HepG2 (cell line): ENCODE results near the gene UNC13D. TPM values are rescaled to one million over a fixed set of nuclear protein-coding genes. Genes with fewer than 3 reads are reported as not detected.

Experiments used
- BRD4 ChIP-seq: sonication (generic); formaldehyde crosslinking; IDR thresholded peaks from 2 replicates; pipeline ENCODE4 v1.4.0; 2020; ENCODE audit warnings: missing genetic modification reagents
- CHCHD3 ChIP-seq: sonication (generic); formaldehyde crosslinking; IDR thresholded peaks from 2 replicates; pipeline ENCODE4 v1.8.0; 2022; ENCODE audit warnings: mild to moderate bottlenecking, missing genetic modification reagents, moderate library complexity
- HINFP ChIP-seq: sonication (generic); formaldehyde crosslinking; IDR thresholded peaks from 2 replicates; pipeline ENCODE4 v1.4.0; 2020; ENCODE audit warnings: low read depth, mild to moderate bottlenecking, missing genetic modification reagents
- LCORL ChIP-seq, 2 experiments: fragments of 450-650 bp in 1 of 2; sonication (generic) in 1 of 2; formaldehyde crosslinking in 1 of 2; IDR thresholded peaks; 2 replicates each; pipeline versions ENCODE4 v1.5.0 to v1.6.1; 2017 to 2020; ENCODE audit warnings: antibody characterized with exemption in 1 of 2, missing genetic modification reagents in 1 of 2
- NONO ChIP-seq, 2 experiments: fragments of 450-650 bp in 1 of 2; sonication (generic) in 1 of 2; formaldehyde crosslinking in 1 of 2; IDR thresholded peaks in 1 of 2; conservative IDR thresholded peaks in 1 of 2; 2 replicates each; pipeline versions ENCODE4 v1.6.1 to v1.8.0; 2017 to 2022; ENCODE audit warnings: mild to moderate bottlenecking in 1 of 2, missing genetic modification reagents in 1 of 2, moderate library complexity in 1 of 2
- NR2F1 ChIP-seq, 2 experiments: fragments of 450-650 bp in 1 of 2; formaldehyde crosslinking in 1 of 2; IDR thresholded peaks; 2 replicates each; pipeline versions ENCODE4 v1.5.0 to v1.6.1; 2016 to 2020; ENCODE audit warnings: mild to moderate bottlenecking in 1 of 2, missing compliant biosample characterization in 1 of 2, missing genetic modification reagents in 1 of 2, moderate library complexity in 1 of 2
- TRAFD1 ChIP-seq: sonication (generic); formaldehyde crosslinking; IDR thresholded peaks from 2 replicates; pipeline ENCODE4 v1.5.1; 2020; ENCODE audit warnings: missing genetic modification reagents, mild to moderate bottlenecking, borderline replicate concordance
- ZNF12 ChIP-seq: sonication (generic); formaldehyde crosslinking; IDR thresholded peaks from 2 replicates; pipeline ENCODE4 v1.5.0; 2020; ENCODE audit warnings: missing genetic modification reagents
- ZNF501 ChIP-seq: sonication (generic); formaldehyde crosslinking; IDR thresholded peaks from 2 replicates; pipeline ENCODE4 v1.5.1; 2020; ENCODE audit warnings: mild to moderate bottlenecking, moderate library complexity, missing genetic modification reagents
- ZNF549 ChIP-seq: sonication (generic); formaldehyde crosslinking; IDR thresholded peaks from 2 replicates; pipeline ENCODE4 v1.5.0; 2020; ENCODE audit warnings: missing genetic modification reagents
- ZNF567 ChIP-seq: sonication (generic); formaldehyde crosslinking; IDR thresholded peaks from 2 replicates; pipeline ENCODE4 v1.8.1; 2023; ENCODE audit warnings: mild to moderate bottlenecking, missing genetic modification reagents, borderline replicate concordance
- ZNF660 ChIP-seq: sonication (generic); formaldehyde crosslinking; IDR thresholded peaks from 2 replicates; pipeline ENCODE4 v1.5.1; 2020; ENCODE audit warnings: mild to moderate bottlenecking, low read depth, missing genetic modification reagents, borderline replicate concordance
- ZNF788 ChIP-seq: sonication (generic); formaldehyde crosslinking; IDR thresholded peaks from 2 replicates; pipeline ENCODE4 v1.5.0; 2020; ENCODE audit warnings: mild to moderate bottlenecking, missing genetic modification reagents, borderline replicate concordance
- ZSCAN12 ChIP-seq: sonication (generic); formaldehyde crosslinking; IDR thresholded peaks from 2 replicates; pipeline ENCODE4 v1.9.0; 2021; ENCODE audit warnings: mild to moderate bottlenecking, missing genetic modification reagents
- polyA plus RNA-seq, 8 experiments: library from polyadenylated mRNA; depleted of rRNA in 3 of 8; stranded (reverse) in 7 of 8; unstranded in 1 of 8; fragments of >200 nt; fragmentation: Illumina TruSeq in 4 of 8; extraction: Trizol in 4 of 8; gene quantifications; 2 replicates each; pipeline versions ENCODE4 v1.2.1 to v1.2.3, GENCODE V29; 2011 to 2016; ENCODE audit warnings: low read depth in 4 of 8, missing spikeins in 1 of 8, mixed read lengths in 1 of 8; ENCODE audit not compliant: insufficient read depth in 1 of 8
- total RNA-seq, 5 experiments: library from RNA; depleted of rRNA; stranded (reverse); fragments of >200 nt; fragmentation: Illumina TruSeq; extraction: Trizol; gene quantifications; 2 replicates each; pipeline ENCODE4 v1.2.3, GENCODE V29; 2016; ENCODE audit warnings: low read depth in 1 of 5
- TF ChIP-seq, protein P1 (sequence below): sonication (generic); formaldehyde crosslinking; IDR thresholded peaks from 2 replicates; pipeline ENCODE4 v1.4.0; 2020; ENCODE audit warnings: mild to moderate bottlenecking, missing genetic modification reagents
- TF ChIP-seq, protein P2 (sequence below): sonication (generic); formaldehyde crosslinking; conservative IDR thresholded peaks from 2 replicates; pipeline ENCODE4 v1.5.0; 2020; ENCODE audit warnings: missing genetic modification reagents

UNC13D gene
- total and polyA plus RNA-seq, 2 of the 13 experiments (the other 11 are each of a cell fraction or from before 2014, with no cell fraction given) = 29.7 to 42.7 TPM

DNA sequence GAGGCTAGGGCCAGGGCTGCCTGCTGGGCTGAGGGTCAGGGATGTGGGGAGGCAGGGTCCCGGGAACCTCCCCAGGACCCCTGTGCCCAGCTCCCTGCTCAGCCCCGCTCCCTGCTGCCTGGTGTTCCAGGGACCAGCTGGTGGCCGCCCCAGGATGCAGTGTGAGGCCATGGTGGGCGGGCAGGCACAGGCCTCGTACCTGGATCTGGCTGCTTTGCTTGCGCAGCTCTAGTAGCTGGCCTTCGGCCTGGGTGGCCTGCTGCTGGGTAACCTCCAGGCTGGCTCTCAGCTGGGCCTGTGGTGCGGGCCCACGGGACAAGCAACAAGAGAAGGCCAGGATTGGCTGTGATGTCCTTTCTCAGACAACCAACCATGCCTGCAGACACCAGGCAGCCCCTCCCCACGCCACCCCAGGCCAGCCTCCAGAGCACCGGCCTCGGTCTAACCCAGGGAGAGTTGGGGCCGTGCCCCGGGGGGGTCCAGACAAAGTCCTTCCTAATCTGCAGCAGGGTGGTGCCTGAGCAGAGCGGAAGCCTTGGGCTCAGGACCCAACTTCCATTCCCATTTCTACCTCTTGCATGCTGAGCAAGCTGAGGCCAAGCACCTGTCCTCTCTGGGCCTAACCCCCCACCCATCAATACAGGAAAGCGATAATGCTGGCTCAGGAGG lies 48.5 kb upstream of the UNC13D start (continued):
- TF ChIP-seq, protein P1, sequence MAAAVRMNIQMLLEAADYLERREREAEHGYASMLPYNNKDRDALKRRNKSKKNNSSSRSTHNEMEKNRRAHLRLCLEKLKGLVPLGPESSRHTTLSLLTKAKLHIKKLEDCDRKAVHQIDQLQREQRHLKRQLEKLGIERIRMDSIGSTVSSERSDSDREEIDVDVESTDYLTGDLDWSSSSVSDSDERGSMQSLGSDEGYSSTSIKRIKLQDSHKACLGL = 0 out of 2 replicates have a peak, but pooled peaks have one; percentile 60
- TF ChIP-seq ZSCAN12 (CRISPR knock-in tag) = no peak
- no peak; the same call in 1 of the 2 replicates for TF ChIP-seq HINFP (CRISPR knock-in tag)
- no peak for TF ChIP-seq NR2F1 (CRISPR knock-in tag; IDR thresholded peaks at IDR 0.05)
- no peak for TF ChIP-seq CHCHD3 (CRISPR knock-in tag)
- TF ChIP-seq ZNF788 (CRISPR knock-in tag) = peak; percentile 81
- TF ChIP-seq ZNF549 (CRISPR knock-in tag) = no peak
- TF ChIP-seq, protein P2, sequence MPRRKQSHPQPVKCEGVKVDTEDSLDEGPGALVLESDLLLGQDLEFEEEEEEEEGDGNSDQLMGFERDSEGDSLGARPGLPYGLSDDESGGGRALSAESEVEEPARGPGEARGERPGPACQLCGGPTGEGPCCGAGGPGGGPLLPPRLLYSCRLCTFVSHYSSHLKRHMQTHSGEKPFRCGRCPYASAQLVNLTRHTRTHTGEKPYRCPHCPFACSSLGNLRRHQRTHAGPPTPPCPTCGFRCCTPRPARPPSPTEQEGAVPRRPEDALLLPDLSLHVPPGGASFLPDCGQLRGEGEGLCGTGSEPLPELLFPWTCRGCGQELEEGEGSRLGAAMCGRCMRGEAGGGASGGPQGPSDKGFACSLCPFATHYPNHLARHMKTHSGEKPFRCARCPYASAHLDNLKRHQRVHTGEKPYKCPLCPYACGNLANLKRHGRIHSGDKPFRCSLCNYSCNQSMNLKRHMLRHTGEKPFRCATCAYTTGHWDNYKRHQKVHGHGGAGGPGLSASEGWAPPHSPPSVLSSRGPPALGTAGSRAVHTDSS (CRISPR knock-in tag) = no peak
- TF ChIP-seq BRD4 (CRISPR knock-in tag) = 0 out of 2 replicates have a peak, but pooled peaks have one; percentile 40
- TF ChIP-seq LCORL (IDR thresholded peaks at IDR 0.05) = no peak
- TF ChIP-seq LCORL (CRISPR knock-in tag; IDR thresholded peaks at IDR 0.05) = peak; percentile 86
- peak; percentile 68 for TF ChIP-seq ZNF12 (CRISPR knock-in tag)
- TF ChIP-seq ZNF567 (CRISPR knock-in tag) = peak; percentile 92; the same call in 1 of the 2 replicates
- TF ChIP-seq ZNF501 = no peak
- no peak for TF ChIP-seq NONO (IDR thresholded peaks at IDR 0.05)
- TF ChIP-seq NONO (CRISPR knock-in tag; conservative IDR thresholded peaks at IDR 0.05) = peak; percentile 54; the same call in 1 of the 2 replicates
- no peak for TF ChIP-seq TRAFD1 (CRISPR knock-in tag)
- no peak for TF ChIP-seq ZNF660 (CRISPR knock-in tag)
